ACC112 (cell line): ENCODE results near the gene NEO1.

Source experiments
- H2AFZ ChIP-seq: fragments of 200-600 bp; sonication (generic); one replicate; pipeline ENCODE4 v1.6.0; 2017; ENCODE audit warnings: antibody characterized with exemption, low read length; ENCODE audit not compliant: unreplicated experiment
- H3K27ac ChIP-seq: fragments of 200-600 bp; sonication (generic); 2 replicates; pipeline ENCODE4 v1.5.1; 2014; ENCODE audit warnings: low read depth, mild to moderate bottlenecking, antibody characterized with exemption, low read length, moderate library complexity
- H3K27me3 ChIP-seq: fragments of 200-600 bp; sonication (generic); 2 replicates; pipeline ENCODE4 v1.6.1; 2014; ENCODE audit warnings: mild to moderate bottlenecking, antibody characterized with exemption, low read length, moderate library complexity, mixed read lengths; ENCODE audit not compliant: insufficient read depth
- H3K36me3 ChIP-seq: fragments of 200-600 bp; sonication (generic); 2 replicates; pipeline ENCODE4 v1.6.1; 2016; ENCODE audit warnings: mild to moderate bottlenecking, antibody characterized with exemption, low read length, moderate library complexity, mixed read lengths; ENCODE audit not compliant: insufficient read depth
- H3K4me1 ChIP-seq: fragments of 200-600 bp; sonication (generic); one replicate; pipeline ENCODE4 v1.6.1; 2016; ENCODE audit warnings: low read length, mixed read lengths; ENCODE audit not compliant: insufficient read depth, unreplicated experiment, control insufficient read depth
- H3K4me3 ChIP-seq: fragments of 200-600 bp; sonication (generic); 2 replicates; pipeline ENCODE4 v1.5.1; 2014; ENCODE audit warnings: mild to moderate bottlenecking, low read depth, low read length
- H3K79me2 ChIP-seq: fragments of 200-600 bp; sonication (generic); one replicate; pipeline ENCODE4 v1.6.0; 2016; ENCODE audit warnings: low read length; ENCODE audit not compliant: control insufficient read depth, unreplicated experiment, insufficient read depth

Gene NEO1, protein sequence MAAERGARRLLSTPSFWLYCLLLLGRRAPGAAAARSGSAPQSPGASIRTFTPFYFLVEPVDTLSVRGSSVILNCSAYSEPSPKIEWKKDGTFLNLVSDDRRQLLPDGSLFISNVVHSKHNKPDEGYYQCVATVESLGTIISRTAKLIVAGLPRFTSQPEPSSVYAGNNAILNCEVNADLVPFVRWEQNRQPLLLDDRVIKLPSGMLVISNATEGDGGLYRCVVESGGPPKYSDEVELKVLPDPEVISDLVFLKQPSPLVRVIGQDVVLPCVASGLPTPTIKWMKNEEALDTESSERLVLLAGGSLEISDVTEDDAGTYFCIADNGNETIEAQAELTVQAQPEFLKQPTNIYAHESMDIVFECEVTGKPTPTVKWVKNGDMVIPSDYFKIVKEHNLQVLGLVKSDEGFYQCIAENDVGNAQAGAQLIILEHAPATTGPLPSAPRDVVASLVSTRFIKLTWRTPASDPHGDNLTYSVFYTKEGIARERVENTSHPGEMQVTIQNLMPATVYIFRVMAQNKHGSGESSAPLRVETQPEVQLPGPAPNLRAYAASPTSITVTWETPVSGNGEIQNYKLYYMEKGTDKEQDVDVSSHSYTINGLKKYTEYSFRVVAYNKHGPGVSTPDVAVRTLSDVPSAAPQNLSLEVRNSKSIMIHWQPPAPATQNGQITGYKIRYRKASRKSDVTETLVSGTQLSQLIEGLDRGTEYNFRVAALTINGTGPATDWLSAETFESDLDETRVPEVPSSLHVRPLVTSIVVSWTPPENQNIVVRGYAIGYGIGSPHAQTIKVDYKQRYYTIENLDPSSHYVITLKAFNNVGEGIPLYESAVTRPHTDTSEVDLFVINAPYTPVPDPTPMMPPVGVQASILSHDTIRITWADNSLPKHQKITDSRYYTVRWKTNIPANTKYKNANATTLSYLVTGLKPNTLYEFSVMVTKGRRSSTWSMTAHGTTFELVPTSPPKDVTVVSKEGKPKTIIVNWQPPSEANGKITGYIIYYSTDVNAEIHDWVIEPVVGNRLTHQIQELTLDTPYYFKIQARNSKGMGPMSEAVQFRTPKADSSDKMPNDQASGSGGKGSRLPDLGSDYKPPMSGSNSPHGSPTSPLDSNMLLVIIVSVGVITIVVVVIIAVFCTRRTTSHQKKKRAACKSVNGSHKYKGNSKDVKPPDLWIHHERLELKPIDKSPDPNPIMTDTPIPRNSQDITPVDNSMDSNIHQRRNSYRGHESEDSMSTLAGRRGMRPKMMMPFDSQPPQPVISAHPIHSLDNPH (N-terminal part only)

DNA sequence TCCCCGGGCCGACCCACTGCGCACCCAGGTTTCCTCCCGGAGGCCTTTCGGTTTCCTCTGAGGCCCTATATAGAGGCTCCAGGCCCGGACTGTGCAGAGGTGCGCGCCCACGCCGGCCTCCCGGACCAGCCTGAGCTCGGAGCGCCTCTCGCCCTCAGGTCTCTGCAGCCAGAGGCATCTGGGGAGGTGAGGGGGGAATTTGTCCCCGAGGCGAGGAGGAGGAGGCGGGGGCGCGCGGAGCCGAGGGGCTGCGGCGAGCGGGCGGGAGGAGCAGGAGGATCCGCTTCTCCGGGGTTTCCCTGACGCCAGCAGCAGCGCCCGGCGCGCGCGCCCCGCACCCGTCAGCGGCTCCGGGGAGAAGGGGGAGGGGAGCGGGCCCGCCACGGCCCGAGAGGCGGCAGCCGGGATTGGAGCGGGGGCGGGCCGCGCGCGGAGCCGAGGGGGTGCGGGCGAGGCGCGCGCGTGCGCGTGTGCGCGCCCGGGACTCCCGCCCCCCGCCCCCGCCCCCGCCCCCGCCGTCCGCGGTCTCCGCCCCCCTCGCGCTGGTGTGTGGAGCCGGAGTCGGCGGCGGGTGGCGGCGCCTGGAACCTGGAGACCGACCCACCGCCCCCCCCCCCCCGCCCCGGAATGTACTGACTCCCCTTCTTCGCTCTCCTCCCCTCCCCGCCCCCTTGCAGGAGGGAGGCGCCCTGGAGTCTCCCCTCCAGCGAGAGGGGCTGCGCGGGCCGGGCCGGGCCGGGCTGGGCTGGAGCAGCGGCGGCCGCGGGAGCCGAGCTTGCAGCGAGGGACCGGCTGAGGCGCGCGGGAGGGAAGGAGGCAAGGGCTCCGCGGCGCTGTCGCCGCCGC is at the start of gene NEO1:
TSS of gene NEO1 (plus strand) at position 657 of the 846 bp plus-strand sequence. CDS start 213 bp downstream, outside the sequence.
- H2AFZ ChIP-seq, result peak within 1 kb of the TSS; percentile 89
- peaks cover 19% of the 10 kb centered on the region for H3K27me3 ChIP-seq
- H3K36me3 ChIP-seq, result no peaks in the 10 kb centered on the region
- H3K27ac ChIP-seq, result no peak within 1 kb of the TSS
- H3K79me2 ChIP-seq, result peaks cover 3% of the 10 kb centered on the region
- no peaks in the 10 kb centered on the region for H3K4me1 ChIP-seq
- peak within 1 kb of the TSS; percentile 97 for H3K4me3 ChIP-seq

DNA sequence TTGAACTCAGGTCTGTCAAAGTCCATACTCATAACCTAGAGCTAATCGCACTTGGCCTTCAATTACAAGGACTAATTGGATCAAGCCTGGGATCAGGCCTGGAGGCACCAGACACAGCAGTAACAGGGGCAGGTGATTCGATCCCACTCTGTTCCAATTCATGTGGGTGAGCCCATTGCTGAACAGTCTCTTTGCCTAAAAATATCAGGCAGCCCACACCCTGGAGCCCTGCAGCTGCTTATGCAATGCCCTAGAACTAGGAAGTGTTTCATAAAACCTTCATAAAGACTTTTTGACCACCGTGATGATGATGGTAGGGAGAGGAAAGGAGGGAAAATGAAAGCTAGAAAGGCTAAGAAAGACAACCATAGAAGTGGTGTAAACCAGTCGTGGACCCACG is 47.8 kb upstream of the NEO1 start:
- H3K4me1 ChIP-seq, result peaks cover 3% of the 10 kb centered on the region
- H3K36me3 ChIP-seq, result no peaks in the 10 kb centered on the region
- H3K79me2 ChIP-seq, result no peaks in the 10 kb centered on the region
- H2AFZ ChIP-seq, result no peak overlapping the region
- no peak overlapping the region for H3K4me3 ChIP-seq
- H3K27ac ChIP-seq, result no peak overlapping the region
- peaks cover 4% of the 10 kb centered on the region; the same call in 1 of the 2 replicates for H3K27me3 ChIP-seq

DNA sequence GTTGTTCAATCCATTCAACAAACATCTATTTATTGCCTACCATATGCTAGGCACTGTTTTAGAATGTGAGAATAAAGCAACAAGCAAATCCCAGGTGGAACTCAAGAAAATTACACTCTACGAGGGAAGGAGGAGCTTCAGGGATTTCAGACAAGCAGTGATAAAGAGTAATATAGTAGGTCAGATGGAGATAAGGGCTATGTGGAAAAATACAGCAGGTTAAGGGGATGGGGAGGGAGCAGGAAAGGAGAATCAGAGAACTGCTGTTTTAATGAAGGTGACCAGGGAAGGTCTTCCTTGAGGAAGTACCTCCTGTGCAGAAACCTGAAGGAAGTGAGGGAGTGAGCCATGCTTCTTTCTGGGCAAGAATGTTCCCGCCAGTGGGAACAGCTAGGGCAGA is 47.2 kb upstream of the NEO1 start:
- no peaks in the 10 kb centered on the region for H3K36me3 ChIP-seq
- H3K4me3 ChIP-seq, result no peak overlapping the region
- peaks cover 9% of the 10 kb centered on the region for H3K4me1 ChIP-seq
- no peak overlapping the region for H3K27ac ChIP-seq
- peaks cover 4% of the 10 kb centered on the region; the same call in 1 of the 2 replicates for H3K27me3 ChIP-seq
- no peaks in the 10 kb centered on the region for H3K79me2 ChIP-seq
- H2AFZ ChIP-seq, result no peak overlapping the region

DNA sequence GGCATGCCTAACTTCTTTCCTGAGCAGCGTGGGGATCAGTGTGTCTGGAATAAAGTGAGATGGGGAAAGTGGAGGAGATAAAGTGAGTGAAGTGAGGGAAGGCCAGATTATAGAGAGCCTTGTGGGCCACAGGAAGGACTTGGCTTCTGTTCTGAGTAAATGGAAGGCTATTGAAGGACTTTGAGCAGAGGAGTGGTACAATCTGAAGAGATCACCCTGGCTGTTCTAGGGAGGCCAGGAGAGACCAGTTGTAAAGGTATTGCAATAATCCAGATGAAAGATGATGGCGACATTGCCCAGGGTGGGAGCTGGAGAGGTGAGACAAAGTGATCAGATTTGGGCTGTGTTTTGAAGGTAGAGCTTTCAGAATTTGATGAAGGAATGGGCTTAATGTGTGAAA is 46.8 kb upstream of the NEO1 start:
- H3K79me2 ChIP-seq, result no peaks in the 10 kb centered on the region
- no peak overlapping the region for H3K4me3 ChIP-seq
- no peaks in the 10 kb centered on the region for H3K36me3 ChIP-seq
- peaks cover 7% of the 10 kb centered on the region; the same call in 1 of the 2 replicates for H3K27me3 ChIP-seq
- no peak overlapping the region for H2AFZ ChIP-seq
- H3K27ac ChIP-seq, result no peak overlapping the region
- H3K4me1 ChIP-seq, result peaks cover 11% of the 10 kb centered on the region

DNA sequence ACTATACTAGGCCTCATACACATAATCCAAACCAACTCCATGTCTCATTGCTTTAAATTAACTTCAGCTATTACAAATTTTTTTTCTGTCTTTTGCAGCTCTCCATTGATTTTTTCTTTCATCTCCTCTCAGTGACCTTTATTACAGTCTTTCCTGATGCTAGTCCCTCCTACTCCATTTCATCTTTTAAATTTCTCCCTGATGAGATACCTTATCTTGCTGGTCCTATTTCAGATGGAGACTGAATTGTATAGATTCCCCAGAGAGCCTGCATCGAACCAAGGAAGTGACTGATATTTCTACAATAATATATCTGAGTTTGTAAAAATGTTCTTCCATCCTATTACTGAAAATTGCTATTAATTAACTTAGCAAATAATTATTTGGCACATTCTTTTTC is 45.7 kb upstream of the NEO1 start:
- Histone ChIP-seq H3K4me1 (peaks cover 11% of the 10 kb centered on the region), H2AFZ (no peak overlapping the region), H3K36me3 (no peaks in the 10 kb centered on the region), H3K27ac (no peak overlapping the region), H3K27me3 (peaks cover 10% of the 10 kb centered on the region; the same call in 1 of the 2 replicates), H3K79me2 (no peaks in the 10 kb centered on the region), H3K4me3 (no peak overlapping the region)

DNA sequence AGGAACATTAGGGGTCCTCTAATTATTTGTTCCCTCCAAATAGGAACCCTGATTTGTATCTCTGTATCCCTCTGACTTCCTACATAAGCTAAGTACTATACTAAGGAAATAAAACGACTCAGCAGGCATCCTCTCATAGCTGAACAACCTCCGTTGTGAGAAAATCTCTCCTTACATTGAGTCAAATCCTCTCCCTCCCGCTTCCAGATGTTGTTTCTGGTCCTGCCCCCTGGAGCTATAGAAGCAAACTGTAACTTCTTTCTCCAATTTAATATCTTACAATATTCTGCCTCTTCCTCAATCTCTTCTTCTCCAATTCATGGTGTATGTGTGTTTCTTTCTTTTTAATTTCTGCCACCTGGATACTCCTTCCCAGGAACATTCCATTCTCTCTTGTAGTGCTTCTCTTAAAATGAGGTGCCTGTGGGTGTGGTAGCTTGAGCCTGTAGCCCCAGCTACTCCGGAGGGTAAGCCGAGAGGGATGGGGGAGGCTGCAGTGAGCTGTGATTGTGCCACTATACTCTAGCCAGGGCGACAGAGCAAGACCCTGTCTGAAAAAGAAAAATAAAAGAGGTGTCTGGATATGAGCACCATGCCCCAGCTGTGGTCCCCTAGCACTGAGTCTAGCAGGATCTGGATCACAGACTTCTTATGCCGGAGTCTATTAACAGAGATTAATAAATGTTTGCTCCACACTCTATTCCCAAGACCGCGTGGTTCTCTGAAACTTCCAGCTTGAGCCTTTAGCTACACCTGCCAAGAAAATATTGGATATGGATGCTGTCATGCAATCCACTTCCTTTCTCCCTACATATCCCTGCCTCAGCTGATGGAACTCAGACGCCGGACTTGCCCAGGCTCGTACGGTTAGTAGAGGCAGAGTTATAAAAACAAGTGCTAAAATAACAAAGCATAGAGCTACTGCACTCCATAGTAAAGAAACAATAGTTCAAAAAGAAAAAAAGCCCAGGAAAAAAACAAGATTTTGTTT is 42.9 kb upstream of the NEO1 start:
- Histone ChIP-seq H3K27me3 (peaks cover 10% of the 10 kb centered on the region; the same call in 1 of the 2 replicates), H3K27ac (no peak overlapping the region), H3K4me3 (no peak overlapping the region), H2AFZ (no peak overlapping the region), H3K79me2 (no peaks in the 10 kb centered on the region), H3K4me1 (peaks cover 11% of the 10 kb centered on the region), H3K36me3 (no peaks in the 10 kb centered on the region)

DNA sequence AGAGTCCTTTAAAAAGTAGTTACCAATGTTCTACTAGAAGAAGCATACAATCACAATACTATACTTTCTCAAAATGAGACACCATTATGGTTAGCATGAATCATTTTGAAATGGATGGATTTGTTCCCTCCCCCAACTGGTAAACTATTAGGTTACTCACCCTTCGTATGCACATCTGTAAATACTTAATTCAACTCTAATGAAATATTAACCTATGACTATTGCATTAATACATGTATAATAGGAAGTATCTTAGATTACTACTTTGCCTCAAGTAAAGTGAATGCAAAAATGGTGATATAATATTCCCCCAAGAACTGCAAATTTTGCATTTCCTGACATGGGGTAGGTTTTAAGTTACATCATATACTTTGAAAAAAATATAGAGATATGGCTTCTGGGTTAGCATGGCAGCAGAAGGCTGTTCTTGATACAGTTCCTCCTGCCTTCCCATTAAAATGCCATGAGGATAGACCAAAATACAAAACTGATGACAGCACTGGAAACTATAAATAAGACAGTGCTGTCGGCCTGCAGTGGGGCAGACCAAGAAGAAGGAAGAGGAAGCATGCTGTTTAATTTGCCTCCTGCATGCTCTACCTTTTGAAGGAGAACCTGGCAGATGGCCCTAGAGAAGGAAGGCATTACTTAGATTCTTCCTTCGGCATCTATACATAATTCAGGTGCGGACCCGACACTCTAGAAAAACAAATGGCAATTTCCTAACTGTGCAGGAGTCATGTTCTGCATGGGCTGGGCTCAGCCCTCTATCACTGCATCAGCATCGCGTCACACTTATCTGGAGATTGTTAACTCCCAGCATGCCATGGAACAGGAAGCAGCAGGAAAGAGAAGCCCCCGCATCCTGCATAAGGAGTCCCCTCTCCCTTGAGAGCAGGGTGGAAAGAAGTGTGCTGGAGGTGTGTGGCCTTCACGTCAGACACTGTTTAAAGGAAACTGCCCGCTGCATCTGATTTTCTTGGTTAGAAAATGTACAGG is 41.8 kb upstream of the NEO1 start:
- H2AFZ ChIP-seq, result no peak overlapping the region
- peaks cover 11% of the 10 kb centered on the region for H3K4me1 ChIP-seq
- H3K27me3 ChIP-seq, result peaks cover 10% of the 10 kb centered on the region; the same call in 1 of the 2 replicates
- no peak overlapping the region for H3K4me3 ChIP-seq
- H3K27ac ChIP-seq, result no peak overlapping the region
- H3K79me2 ChIP-seq, result no peaks in the 10 kb centered on the region
- no peaks in the 10 kb centered on the region for H3K36me3 ChIP-seq

DNA sequence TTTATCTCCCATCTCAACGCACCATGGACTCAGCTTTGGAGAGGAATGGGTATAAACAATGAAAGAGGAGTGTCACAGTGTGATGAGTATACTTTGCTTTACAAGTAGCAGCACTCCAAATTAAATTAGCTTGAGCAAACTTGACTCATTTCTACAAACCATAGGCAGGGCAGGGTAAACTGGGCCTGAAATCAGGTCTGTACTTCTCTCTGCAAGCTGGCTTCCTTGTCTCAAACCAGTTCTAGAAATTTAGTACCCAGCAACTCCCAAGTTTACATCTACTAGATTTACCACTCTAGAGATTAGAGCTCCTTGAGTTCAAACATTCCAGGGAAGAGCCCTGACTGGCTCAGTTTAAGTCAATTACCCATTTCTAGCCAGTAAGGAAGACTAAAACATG is 37.4 kb upstream of the NEO1 start:
- H3K27me3 ChIP-seq, result peaks cover 6% of the 10 kb centered on the region; the same call in 1 of the 2 replicates
- H3K4me1 ChIP-seq, result peaks cover 11% of the 10 kb centered on the region
- H3K36me3 ChIP-seq, result no peaks in the 10 kb centered on the region
- H3K27ac ChIP-seq, result no peak overlapping the region
- no peak overlapping the region for H2AFZ ChIP-seq
- H3K4me3 ChIP-seq, result no peak overlapping the region
- no peaks in the 10 kb centered on the region for H3K79me2 ChIP-seq
